Neural cell (in vitro differentiated cells): ENCODE data around the gene CCDC12. TPM values are rescaled to one million over a fixed set of nuclear protein-coding genes. Genes with fewer than 3 reads are reported as not detected.

ENCODE experiments used
- H2AFZ ChIP-seq: fragments of 200-600, 300-800 bp; sonication (generic), shearing (Covaris generic); 2 replicates; pipeline ENCODE4 v1.6.0; 2014; ENCODE audit warnings: low read depth, mild to moderate bottlenecking, antibody characterized with exemption, low read length, moderate library complexity
- H3F3A ChIP-seq: fragments of 200-600 bp; shearing (Covaris generic); 2 replicates; pipeline ENCODE4 v1.6.1; 2016; ENCODE audit warnings: mild to moderate bottlenecking, moderate library complexity, mixed read lengths, antibody characterized with exemption, low read length; ENCODE audit not compliant: insufficient read depth, poor library complexity, severe bottlenecking
- H3K27ac ChIP-seq: fragments of 200-600, 300-800 bp; sonication (generic), shearing (Covaris generic); 2 replicates; pipeline ENCODE4 v1.5.1; 2014; ENCODE audit warnings: mild to moderate bottlenecking, low read length, moderate library complexity
- H3K27me3 ChIP-seq: fragments of 300-800, 200-600 bp; sonication (generic), shearing (Covaris generic); 2 replicates; pipeline ENCODE4 v1.6.0; 2014; ENCODE audit warnings: mild to moderate bottlenecking, low read depth, low read length, moderate library complexity; ENCODE audit not compliant: insufficient read depth
- H3K36me3 ChIP-seq: fragments of 300-800, 200-600 bp; sonication (generic), shearing (Covaris generic); 2 replicates; pipeline ENCODE4 v1.5.1; 2014; ENCODE audit warnings: mild to moderate bottlenecking, antibody characterized with exemption, low read length, moderate library complexity; ENCODE audit not compliant: insufficient read depth
- H3K4me2 ChIP-seq: fragments of 300-800, 200-600 bp; sonication (generic), shearing (Covaris generic); 2 replicates; pipeline ENCODE4 v1.6.0; 2014; ENCODE audit warnings: mild to moderate bottlenecking, low read length
- H3K4me3 ChIP-seq: fragments of 300-800, 200-600 bp; sonication (generic), shearing (Covaris generic); 2 replicates; pipeline ENCODE4 v1.5.1; 2014; ENCODE audit warnings: mild to moderate bottlenecking, low read length, moderate library complexity
- H3K79me2 ChIP-seq: fragments of 200-600 bp; shearing (Covaris generic); replicated peaks from 2 replicates; pipeline ENCODE4 v1.6.0; 2014; ENCODE audit warnings: mild to moderate bottlenecking, low read length, moderate library complexity; ENCODE audit not compliant: insufficient read depth
- H3K9ac ChIP-seq: fragments of 300-800, 200-600 bp; sonication (generic), shearing (Covaris generic); 2 replicates; pipeline ENCODE4 v1.6.1; 2016; ENCODE audit warnings: mild to moderate bottlenecking, low read length, mixed read lengths
- H3K9me2 ChIP-seq: fragments of 200-600 bp; shearing (Covaris generic); 2 replicates; pipeline ENCODE4 v1.6.1; 2016; ENCODE audit warnings: mild to moderate bottlenecking, low read length, mixed read lengths; ENCODE audit not compliant: insufficient read depth
- H3K9me3 ChIP-seq: fragments of 200-600, 300-800 bp; sonication (generic), shearing (Covaris generic); 2 replicates; pipeline ENCODE4 v1.6.1; 2016; ENCODE audit warnings: mild to moderate bottlenecking, mixed run types, low read length, moderate library complexity, mixed read lengths
- H4K20me1 ChIP-seq: fragments of 200-600 bp; shearing (Covaris generic); 2 replicates; pipeline ENCODE4 v1.6.1; 2016; ENCODE audit warnings: mild to moderate bottlenecking, mixed run types; ENCODE audit not compliant: insufficient read depth
- EP300 ChIP-seq: fragments of 450-650 bp; conservative IDR thresholded peaks from 2 replicates; pipeline ENCODE4 v1.6.1; 2014; ENCODE audit warnings: antibody characterized with exemption, mild to moderate bottlenecking, moderate library complexity; ENCODE audit not compliant: poor library complexity, severe bottlenecking
- EZH2 ChIP-seq: fragments of 200-600, 300-800 bp; shearing (Covaris generic), sonication (generic); IDR thresholded peaks from 2 replicates; pipeline ENCODE4 v1.6.1; 2014; ENCODE audit warnings: antibody characterized with exemption, low read length, borderline replicate concordance, mild to moderate bottlenecking; ENCODE audit not compliant: insufficient read depth, poor library complexity, severe bottlenecking
- MXI1 ChIP-seq: fragments of 450-650 bp; conservative IDR thresholded peaks from 2 replicates; pipeline ENCODE4 v1.6.1; 2014; ENCODE audit warnings: antibody characterized with exemption, mild to moderate bottlenecking; ENCODE audit not compliant: poor library complexity, severe bottlenecking
- POLR2AphosphoS5 ChIP-seq: IDR thresholded peaks from 2 replicates; pipeline ENCODE4 v1.6.1; 2012
- RAD21 ChIP-seq: fragments of 450-650 bp; conservative IDR thresholded peaks from 2 replicates; pipeline ENCODE4 v1.6.1; 2014; ENCODE audit warnings: antibody characterized with exemption, mild to moderate bottlenecking, moderate library complexity
- SMC3 ChIP-seq: fragments of 450-650 bp; conservative IDR thresholded peaks from 2 replicates; pipeline ENCODE4 v1.6.1; 2014; ENCODE audit warnings: antibody characterized with exemption, mild to moderate bottlenecking, moderate library complexity; ENCODE audit not compliant: poor library complexity
- TAF1 ChIP-seq: IDR thresholded peaks from 2 replicates; pipeline ENCODE4 v1.6.1; 2012; ENCODE audit warnings: low read depth
- polyA plus RNA-seq: library from polyadenylated mRNA; depleted of rRNA; stranded (reverse); fragments of >200 nt; gene quantifications from 2 replicates; pipeline ENCODE4 v1.2.3, GENCODE V29; 2014
- TF ChIP-seq, protein P1 (sequence below): IDR thresholded peaks from 2 replicates; pipeline ENCODE4 v1.6.1; 2012; ENCODE audit warnings: borderline replicate concordance
- TF ChIP-seq, protein P2 (sequence below): fragments of 450-650 bp; IDR thresholded peaks from 2 replicates; pipeline ENCODE4 v1.5.1; 2014; ENCODE audit warnings: antibody characterized with exemption, mild to moderate bottlenecking, moderate library complexity; ENCODE audit not compliant: poor library complexity, severe bottlenecking

The CCDC12 gene
- polyA plus RNA-seq, 1 donor from 2014 or later: 46.4 TPM

DNA sequence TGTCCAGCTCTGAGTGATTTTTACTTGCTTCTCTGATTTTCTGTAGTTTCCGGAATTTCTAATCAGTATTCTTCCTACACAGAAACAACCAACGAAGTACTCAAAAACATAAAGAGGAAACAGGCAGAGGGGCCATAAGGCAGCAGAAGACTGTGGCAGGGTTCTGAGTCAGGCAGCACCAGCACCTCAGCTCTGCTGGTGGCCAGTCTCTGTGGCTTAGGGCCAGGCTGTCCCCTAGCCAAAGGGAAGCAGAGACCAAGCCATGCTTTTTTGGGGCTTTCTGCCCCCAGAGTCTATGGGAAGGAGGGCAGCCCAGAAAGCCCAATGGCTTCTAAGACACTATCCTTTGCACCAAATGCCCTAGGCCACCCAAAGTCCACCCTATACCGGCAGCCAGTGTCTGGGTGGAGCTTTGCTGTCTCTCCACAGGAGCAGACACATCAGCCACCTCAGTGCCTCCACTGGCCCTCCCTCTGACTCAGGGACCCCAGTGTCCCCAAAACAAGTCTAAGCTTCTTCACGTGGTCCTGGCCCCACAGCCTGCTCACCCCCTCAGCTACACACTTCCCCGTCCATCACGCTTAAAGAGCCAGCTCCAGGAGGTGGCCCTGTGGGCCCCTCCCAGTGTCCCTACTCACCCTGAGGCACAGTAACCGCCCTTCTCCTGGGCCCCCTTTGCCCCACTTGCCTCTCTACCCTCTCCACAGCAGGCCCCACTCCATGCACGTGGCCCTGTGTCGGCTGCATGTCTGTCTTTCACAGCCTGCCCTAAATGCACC, 46.2 kb downstream of the CCDC12 start:
- Histone ChIP-seq H3K27ac (no peak overlapping the region), H4K20me1 (no peaks in the 10 kb centered on the region), H3K4me2 (no peak overlapping the region), H3K9me2 (no peaks in the 10 kb centered on the region), H3F3A (no peaks in the 10 kb centered on the region), H3K9ac (no peak overlapping the region), H3K4me3 (no peak overlapping the region), H2AFZ (no peak overlapping the region), H3K79me2 (peaks cover 5% of the 10 kb centered on the region), H3K36me3 (no peaks in the 10 kb centered on the region), H3K9me3 (no peaks in the 10 kb centered on the region), H3K27me3 (no peaks in the 10 kb centered on the region)
- TF ChIP-seq RAD21 (no peak), POLR2AphosphoS5 (no peak), MXI1 (no peak), TAF1 (no peak), EP300 (no peak), EZH2 (no peak), SMC3 (no peak)
- TF ChIP-seq, protein P1, sequence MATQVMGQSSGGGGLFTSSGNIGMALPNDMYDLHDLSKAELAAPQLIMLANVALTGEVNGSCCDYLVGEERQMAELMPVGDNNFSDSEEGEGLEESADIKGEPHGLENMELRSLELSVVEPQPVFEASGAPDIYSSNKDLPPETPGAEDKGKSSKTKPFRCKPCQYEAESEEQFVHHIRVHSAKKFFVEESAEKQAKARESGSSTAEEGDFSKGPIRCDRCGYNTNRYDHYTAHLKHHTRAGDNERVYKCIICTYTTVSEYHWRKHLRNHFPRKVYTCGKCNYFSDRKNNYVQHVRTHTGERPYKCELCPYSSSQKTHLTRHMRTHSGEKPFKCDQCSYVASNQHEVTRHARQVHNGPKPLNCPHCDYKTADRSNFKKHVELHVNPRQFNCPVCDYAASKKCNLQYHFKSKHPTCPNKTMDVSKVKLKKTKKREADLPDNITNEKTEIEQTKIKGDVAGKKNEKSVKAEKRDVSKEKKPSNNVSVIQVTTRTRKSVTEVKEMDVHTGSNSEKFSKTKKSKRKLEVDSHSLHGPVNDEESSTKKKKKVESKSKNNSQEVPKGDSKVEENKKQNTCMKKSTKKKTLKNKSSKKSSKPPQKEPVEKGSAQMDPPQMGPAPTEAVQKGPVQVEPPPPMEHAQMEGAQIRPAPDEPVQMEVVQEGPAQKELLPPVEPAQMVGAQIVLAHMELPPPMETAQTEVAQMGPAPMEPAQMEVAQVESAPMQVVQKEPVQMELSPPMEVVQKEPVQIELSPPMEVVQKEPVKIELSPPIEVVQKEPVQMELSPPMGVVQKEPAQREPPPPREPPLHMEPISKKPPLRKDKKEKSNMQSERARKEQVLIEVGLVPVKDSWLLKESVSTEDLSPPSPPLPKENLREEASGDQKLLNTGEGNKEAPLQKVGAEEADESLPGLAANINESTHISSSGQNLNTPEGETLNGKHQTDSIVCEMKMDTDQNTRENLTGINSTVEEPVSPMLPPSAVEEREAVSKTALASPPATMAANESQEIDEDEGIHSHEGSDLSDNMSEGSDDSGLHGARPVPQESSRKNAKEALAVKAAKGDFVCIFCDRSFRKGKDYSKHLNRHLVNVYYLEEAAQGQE: no peak
- TF ChIP-seq, protein P2, sequence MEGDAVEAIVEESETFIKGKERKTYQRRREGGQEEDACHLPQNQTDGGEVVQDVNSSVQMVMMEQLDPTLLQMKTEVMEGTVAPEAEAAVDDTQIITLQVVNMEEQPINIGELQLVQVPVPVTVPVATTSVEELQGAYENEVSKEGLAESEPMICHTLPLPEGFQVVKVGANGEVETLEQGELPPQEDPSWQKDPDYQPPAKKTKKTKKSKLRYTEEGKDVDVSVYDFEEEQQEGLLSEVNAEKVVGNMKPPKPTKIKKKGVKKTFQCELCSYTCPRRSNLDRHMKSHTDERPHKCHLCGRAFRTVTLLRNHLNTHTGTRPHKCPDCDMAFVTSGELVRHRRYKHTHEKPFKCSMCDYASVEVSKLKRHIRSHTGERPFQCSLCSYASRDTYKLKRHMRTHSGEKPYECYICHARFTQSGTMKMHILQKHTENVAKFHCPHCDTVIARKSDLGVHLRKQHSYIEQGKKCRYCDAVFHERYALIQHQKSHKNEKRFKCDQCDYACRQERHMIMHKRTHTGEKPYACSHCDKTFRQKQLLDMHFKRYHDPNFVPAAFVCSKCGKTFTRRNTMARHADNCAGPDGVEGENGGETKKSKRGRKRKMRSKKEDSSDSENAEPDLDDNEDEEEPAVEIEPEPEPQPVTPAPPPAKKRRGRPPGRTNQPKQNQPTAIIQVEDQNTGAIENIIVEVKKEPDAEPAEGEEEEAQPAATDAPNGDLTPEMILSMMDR: no peak

DNA sequence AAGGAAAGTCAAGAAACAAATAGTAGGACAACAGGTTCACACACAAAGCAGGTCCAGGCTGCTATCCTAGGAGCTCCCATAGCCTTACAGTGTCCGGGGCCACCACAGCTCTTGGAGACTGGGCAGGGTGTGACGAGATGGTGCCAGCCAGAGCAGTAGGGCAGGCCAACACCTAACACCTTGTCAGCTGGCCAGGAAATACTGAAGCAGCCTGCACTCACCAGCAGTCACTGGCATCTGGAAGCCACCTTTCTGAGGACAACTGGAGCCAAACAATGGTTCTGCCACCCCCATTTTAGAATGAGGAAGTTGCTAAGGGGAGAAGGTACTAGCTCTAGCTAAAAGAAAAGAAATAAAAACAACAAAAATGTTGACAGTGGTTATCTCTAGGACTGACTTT, 47.2 kb downstream of the CCDC12 start:
- H3K4me3 ChIP-seq: no peak overlapping the region
- TF ChIP-seq EZH2 (no peak), RAD21 (no peak), EP300 (no peak), TAF1 (no peak), POLR2AphosphoS5 (no peak), SMC3 (no peak), MXI1 (no peak)
- TF ChIP-seq, protein P1: no peak
- TF ChIP-seq, protein P2: no peak

More for the DNA sequence above, 47.2 kb downstream of the CCDC12 start:
- no peak overlapping the region for H2AFZ ChIP-seq
- no peaks in the 10 kb centered on the region for H3F3A ChIP-seq
- H3K9ac ChIP-seq: no peak overlapping the region
- H3K36me3 ChIP-seq: no peaks in the 10 kb centered on the region
- H3K4me2 ChIP-seq: no peak overlapping the region
- no peaks in the 10 kb centered on the region for H4K20me1 ChIP-seq
- no peak overlapping the region for H3K27ac ChIP-seq
- H3K9me2 ChIP-seq: no peaks in the 10 kb centered on the region
- peaks cover 5% of the 10 kb centered on the region for H3K79me2 ChIP-seq
- no peaks in the 10 kb centered on the region for H3K27me3 ChIP-seq
- H3K9me3 ChIP-seq: no peaks in the 10 kb centered on the region
